Stimulated activated naive CD4-positive, alpha-beta T cell (primary cell): ENCODE data around the gene RRAS.

Source experiments
- DNase-seq, 6 experiments: peaks; one replicate each; lab custom pipeline; 2025; lab: John Stamatoyannopoulos, UW

The RRAS gene

DNA sequence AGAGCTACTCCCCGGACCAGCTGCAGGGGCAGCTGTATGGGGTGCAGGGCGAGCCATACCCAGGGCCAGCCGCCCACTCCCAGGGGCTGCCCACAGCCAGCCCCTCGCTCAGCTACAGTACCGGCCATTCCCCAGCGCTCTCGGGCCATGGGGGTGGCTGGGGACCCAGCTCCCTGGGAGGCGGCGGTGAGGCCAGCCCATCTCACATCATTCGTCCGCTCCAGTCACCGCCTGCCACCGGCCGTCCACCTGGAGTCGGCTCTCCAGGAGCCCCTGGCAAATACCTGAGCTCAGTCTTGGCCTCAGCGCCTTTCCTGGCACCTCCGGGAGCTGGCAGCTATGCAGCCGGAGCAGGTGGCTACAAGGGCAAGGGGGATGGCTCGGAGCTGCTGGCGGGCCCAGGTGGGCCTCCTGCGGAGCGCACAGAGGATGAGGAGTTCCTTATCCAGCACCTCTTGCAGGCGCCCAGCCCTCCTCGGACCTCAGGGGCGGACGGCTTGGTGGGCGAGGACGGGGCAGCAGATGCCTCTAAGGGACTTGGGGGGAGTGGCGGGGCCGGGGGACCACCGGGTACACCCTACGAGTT is 44.0 kb downstream of the RRAS start:
- no peak for DNase-seq

DNA sequence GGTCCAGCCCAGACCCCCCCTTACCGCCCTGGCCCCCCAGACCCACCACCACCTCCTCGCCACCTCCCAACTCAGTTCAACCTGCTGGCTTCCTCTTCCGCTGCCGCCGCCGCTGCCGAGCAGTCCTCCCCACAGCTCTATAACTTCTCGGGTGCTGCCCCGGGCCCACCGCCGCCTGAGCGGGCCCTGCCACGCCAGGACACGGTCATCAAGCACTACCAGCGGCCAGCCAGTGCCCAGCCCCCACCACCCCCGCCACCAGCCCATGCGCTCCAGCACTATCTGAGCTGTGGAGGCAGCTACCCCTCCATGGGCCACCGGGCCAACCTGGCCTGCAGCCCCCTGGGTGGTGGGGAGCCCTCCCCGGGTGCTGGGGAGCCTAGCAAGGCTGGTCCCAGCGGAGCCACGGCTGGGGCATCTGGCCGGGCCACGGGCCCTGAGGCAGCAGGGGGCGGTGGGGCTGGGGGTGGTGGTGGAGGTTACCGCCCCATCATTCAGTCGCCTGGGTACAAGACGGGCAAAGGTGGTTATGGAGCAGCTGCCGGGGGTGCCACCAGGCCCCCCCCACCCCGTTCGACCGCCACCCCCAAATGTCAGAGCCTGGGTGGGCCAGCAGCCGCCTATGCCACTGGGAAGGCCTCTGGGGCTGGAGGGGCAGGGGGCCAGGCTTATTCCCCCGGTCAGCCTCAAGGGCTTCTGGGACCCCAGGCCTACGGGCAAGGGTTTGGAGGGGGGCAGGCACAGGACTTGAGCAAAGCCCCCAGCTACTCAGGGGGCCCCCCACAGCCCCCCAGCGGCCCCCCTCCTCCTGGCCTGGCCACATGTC is 44.7 kb downstream of the RRAS start:
- DNase-seq: no peak

DNA sequence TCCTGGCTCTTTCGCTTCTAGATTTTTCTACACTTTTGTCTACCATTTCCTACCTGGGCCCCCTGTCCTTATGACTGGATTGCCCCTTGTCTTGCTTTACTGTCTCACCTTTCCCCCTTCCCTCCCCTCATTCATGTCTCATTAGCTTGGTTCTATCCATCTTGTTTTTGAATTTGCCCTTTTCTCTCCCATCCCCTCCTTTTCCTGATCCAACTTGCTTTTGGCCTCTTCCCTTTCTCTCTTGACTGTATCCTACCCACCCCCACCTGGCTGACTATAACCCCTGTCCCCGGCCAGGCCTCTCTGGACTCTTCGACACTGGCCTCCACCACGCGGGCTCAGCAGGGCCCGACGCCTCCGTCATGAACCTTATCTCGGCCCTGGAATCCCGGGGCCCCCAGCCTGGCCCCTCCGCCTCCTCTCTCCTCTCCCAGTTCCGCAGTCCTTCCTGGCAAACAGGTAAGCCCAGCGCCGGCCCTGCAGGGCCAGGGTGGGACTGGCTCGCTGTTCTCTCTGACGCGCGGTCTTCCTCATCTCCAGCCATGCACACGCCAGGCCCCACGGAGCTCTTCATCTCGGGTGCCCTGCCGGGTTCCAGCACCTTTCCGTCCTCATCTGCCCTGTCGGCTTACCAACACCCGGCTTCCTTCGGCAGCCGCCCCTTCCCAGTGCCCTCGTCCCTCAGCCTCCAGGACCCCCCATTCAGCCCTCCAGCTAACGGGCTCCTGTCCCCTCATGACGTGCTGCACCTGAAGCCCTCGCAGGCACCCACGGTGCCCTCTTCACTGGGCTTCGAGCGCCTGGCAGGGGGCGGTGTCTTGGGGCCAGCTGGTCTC is 45.6 kb downstream of the RRAS start:
- no peak for DNase-seq

DNA sequence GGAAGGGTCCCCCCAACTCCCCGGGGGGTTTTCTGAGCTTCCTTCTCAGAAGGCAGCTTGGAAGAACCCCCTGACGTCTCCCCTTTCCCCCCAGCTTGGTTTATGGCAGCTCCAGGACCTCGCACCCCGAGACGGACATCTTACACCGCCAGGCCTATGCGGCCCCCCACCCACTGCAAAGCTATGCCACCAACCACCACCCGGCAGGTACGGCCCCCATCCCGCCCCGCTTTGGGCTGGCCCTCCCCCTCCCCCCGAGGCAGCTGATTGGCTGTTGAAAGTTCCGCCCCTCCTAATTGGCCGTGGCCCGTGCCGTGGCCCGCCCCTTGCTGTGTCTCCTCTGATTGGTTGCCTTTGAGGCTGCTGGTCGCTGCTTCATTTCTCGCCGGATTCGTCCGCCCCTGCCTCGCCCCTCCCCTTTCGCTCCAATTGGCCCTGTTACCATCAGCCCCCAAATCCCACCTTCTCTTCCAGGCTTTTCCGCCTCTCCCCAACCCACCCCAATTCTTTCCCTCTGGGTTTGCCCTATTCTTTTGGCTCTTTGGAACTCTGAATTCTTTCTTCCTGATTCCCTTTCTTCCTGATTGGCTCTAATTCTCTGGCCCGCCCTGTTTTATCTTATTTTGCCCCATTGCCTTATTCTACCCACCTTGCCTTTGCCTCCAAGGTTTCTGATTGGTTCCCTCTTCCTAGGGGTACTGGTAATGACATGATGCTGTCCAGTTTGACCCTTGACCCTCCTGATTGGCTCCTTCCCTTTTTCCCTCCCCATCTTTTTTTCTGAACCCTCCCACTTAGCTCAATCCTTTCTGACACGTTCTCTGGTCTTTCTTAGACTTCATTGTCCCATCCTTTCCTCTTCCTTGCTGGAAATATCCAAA is 46.5 kb downstream of the RRAS start:
- DNase-seq: peak; percentile 81 to 90 (median 86)

DNA sequence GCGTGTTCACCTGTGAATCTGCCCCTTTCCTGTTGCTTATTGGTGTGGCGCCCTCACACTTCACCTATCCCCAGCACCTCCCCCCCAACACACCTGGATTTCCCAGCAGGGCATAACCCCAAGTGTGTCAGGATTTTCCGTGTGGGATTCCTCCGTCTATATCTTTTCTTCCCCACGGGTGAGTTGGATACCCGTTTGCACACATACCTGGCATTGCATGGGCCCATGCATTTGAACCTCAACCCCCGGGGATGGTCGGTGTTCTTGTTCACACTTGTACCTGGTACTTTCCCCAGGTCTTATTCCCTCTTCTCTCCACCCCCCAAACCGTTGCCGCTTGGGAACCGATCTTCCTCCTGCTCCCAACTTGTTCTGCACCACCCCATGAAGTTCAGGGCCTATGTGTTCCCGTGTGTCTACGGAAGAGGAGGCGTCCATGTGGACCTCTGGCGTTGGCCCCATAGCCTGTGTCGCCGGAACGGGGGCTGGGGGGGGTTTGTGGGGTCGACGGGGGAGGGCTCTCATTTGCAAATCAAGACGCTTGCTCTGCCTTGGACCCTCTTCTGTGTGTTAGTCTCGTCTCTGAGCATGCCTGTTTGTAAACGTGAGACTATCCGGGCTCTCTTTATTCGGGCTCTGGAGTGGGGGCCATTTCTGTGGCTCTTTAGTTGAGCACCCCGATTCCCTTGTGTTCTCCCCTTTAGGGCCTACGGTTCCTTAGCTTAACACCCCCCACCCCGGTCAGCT is 47.3 kb downstream of the RRAS start:
- DNase-seq: peak in 4 of 6 experiments; percentile 40 to 54 (median 50)

DNA sequence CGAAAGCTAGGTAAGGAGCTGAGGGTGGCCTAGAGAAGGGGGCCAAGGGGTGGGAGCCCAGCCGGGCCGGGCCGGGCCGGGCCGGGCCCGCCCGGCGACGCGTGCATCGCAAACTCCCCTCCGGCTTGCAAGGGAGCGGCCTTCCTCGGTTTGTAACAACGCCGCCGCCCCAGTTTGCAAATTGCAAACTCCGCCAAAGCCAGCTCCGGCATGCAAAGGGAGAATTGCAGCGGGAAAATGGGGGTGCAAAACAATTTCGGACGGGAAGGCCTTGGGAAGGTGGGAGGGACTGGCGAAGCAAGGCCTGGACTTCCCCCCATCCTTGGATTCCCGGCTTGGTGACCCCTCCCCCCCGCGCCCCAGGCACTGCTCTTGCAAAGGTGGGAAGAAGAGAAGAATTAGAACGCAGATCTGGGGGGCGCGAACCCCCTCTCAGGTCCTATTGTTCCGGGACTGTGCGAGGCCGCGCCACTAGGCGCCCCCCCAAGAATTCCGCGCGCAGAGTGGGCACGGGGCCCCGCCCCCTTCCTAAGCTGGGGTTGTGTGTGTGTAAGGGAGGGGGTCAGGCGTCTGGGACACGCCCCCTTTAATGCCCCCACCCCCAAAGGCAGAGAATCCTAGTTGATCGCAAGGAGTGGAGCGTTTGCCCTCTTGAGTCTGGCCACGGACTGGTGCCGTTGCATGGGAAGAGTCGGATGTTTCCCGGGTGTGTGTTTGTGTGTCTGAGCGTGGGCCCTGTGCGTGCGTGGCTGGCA is 48.0 kb downstream of the RRAS start:
- peak; percentile 29 to 75 (median 55) for DNase-seq

DNA sequence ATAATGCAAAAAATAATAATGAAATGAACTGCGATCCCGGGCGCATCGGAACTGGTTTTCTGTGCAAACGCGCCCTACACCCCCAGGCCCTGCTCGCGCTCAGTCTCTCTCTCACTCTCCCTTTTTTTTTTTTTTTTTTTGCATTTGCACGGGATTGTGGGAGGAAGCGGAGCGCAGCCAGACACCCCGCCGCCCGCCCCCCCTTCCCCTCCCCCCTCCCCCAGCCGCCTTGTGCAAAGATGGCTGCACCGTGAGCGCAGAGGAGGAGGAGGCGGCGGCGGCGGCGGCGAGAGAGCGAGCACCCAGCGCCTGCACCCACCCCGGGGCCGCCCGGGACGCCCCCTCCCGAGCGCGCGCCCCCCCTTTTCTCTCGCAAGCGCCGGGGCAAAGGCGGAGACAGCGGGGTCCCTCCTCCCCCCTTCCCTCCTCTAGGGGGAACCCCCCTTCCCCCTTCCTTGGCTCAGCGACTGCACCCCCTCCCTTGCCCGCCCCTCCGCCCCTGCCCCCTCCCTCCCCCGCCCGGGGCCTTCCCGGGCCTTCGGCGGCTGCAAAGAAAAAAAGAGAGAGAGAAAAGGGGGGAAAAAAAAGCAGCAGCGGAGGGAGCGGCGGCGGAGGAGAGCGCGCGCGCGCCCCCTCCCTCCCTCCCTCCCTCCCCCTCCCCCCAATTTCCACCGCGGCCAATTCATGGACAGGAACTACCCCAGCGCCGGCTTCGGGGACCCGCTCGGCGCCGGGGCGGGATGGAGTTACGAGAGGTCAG is 48.8 kb downstream of the RRAS start, which contains the start of gene PRR12:
TSS of gene PRR12 (plus strand) at position 212 of the 760 bp plus-strand sequence. CDS start at position 685, 473 bp downstream.
- peak; percentile 75 to 88 (median 78) for DNase-seq

DNA sequence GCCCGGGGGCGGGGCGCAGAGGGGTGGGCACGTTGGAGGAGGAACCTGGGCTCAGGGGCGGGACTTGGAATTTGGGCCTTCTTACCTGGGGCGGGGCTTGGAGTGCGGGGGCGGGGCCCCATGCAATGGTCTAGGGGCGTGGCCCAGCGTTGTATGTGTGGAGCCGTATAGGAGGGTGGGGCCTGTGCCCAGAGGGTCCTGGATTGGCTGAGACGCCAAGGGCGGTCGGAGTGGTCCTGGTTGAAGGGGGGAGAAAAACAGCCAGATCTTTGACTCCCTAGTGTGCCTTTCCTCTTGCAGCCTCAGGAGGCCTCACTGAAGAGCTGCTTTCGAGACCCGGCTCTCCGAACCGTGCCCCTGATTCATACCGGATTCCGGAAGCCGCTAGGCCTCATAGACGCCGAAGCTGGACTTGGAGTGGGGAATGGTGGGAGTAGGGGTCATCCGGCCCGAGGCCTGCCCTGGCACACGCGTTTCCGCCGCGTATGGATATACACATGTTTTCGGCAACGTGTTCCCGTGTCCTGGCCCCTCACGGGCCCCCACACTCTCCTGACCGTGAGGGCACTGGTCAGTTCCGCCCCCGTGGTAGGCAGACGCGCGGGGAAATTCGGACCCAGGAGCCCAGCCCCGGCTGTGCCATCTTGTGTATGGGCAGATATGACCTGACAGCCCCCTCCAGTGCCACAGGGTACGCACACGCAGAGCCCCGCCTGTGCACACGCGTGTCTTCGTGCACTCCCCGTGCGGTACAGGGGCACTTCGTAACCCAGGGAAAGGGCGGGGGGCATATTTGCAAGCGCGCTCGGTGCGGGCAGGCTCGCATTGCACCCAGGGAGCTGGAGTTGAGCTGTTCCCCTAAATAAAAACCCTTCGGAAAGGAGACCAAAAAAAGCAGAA is 49.6 kb downstream of the RRAS start:
- DNase-seq: peak; percentile 94 to 97 (median 97)

DNA sequence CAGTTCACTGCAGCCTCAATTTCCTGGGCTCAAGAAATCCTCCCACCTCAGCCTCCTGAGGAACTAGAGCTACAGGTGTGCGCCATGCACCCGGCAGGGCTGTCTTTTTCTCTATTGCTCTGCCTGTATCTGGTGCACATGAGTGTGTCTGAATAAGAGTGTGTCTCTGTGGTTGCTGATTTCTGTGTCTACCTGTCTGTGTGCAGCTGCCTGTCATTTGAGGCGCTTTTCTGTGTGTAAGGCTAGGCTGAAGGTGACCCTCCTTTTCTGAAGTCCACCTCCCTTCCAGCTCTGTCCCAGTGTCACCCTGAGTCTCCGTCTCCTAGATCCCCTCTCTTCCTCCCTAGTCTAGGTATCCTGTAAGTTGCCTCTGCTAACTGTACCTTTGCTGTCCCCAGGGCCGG is 50.4 kb downstream of the RRAS start:
- no peak for DNase-seq

DNA sequence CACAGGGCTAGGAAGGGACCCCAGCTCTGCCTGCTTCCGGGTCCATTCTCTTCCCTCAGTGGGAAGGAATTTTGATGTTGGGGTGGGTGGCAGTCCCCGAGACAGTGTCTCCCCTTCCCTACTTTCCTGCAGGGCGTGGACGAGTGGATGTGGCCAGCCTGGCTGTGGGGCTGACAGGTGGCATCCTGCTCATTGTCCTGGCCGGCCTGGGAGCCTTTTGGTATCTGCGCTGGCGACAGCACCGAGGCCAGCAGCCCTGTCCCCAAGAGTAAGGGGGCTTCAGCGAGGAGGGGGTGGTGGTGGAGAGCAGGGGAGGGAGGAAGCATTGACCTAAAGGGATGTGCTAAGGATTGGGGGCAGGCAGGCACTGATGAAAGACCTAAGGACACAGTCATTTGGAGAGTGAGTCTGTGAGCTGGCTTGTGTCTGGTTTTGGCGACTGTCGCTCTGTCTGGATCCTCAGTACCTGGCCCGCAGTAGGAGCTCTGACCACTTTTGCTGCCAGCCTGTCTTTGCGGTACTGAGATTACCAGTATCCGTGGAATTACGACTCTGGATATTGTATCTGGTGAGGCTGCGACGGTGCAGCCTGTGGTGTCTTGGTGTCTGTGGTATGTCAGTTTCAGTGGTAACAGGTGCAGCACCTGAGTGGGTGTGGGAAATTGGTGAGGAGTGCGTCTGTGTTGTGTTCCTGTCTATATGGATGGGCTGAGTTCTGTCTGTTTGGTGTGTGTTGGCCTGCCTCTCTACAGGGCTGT is 51.4 kb downstream of the RRAS start:
- DNase-seq: peak in 5 of 6 experiments; percentile 11 to 43 (median 34)

DNA sequence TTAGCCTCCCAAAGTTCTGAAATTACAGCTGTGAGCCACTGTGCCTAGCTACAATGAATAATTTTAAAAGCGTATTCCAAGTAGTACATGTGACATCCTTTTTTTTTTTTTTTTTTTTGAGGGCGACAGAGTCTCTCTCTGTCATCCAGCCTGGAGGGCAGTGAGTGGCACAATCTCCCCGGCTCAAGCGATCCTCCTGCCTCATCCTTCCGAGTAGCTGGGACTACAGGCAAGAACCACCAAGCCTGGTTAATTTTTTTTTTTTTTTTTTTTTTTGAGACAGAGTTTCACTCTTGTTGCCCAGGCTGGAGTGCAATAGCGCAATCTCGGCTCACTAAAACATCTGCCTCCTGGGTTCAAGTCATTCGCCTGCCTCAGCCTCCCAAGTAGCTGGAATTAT is 52.7 kb downstream of the RRAS start:
- no peak for DNase-seq
